ENCODE measurements around the gene SEC14L1.

SEC14L1 gene

DNA sequence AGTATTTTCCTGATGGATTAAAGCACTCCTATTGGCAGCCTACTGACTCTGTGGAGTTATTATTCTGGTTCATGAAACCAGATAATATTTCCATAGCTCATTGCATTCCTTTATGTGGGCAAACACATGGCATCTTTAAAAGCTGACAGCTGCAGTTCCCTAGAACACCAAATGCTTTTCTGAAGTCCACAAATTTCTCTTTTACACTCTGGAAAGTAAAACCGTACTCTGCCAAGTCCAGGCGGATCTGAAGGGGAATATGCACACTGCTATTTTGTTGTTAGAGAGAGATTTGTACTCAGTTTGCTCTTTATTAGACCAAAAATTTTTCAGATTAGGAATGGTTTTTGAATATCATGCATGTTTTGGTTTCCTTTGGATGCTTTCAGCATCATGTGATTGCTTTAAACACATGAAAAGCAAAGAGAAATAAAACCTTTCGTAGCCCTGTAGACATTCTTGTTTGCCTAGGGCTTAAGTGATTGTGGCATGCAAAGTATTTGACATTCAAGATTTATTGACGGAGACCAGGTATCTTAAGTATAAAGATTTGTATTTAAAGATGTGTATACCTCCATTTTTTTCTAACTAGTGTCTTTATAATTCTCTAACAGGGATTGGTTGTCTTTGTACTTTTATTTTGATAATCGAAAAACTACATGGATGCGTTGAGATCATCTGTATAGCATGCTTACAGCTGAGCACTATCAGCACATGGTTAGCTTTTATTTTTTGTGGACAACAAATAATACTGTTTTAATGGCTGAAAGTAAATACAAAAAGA lies 19.5 kb downstream of the SEC14L1 start:
- Histone ChIP-seq H3K27me3 (ENCODE audit: control insufficient read depth, insufficient read depth, low read length) (no peaks in the 10 kb centered on the region), H3K36me3 (ENCODE audit: control insufficient read depth, insufficient read depth, low read length) (peaks cover 2% of the 10 kb centered on the region), H3K4me1 (ENCODE audit: control insufficient read depth, insufficient read depth, low read length) (peaks cover 26% of the 10 kb centered on the region), H3K9me3 (ENCODE audit: control insufficient read depth, insufficient read depth, low read length) (no peaks in the 10 kb centered on the region), H3K4me3 (ENCODE audit: low read depth, low read length) (no peak overlapping the region), H3K9ac (ENCODE audit: low read depth, low read length) (no peak overlapping the region)

DNA sequence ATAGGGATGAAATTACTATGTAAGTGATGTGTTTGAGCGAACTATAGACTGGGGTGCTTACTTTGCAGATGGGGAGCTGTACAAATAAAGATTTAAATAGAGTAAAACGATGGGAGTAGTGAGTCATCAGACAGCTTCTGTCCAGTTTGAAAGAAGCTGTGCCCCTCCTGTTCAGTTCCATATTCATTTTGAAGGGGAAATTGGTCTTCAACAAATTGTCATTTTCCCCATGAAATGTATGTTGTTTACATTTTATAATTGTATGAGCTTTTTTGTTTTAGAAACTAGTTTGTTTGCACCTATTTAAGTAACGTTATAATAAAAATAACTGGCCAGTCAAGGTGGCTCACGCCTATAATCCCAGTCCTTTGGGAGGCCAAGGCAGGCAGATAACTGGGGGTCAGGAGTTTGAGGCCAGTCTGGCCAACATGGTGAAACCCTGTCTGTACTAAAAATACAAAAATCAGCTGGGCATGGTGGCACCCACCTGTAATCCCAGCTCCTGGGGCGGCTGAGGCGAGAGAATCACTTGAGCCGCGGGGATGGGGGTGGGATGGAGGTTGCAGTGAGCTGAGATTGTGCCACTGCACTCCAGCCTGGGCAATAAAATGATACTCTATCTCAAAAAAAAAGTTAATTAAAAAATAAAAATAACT lies 20.2 kb downstream of the SEC14L1 start:
- Histone ChIP-seq H3K4me3 (ENCODE audit: low read depth, low read length) (no peak overlapping the region), H3K4me1 (ENCODE audit: control insufficient read depth, insufficient read depth, low read length) (peaks cover 26% of the 10 kb centered on the region), H3K9me3 (ENCODE audit: control insufficient read depth, insufficient read depth, low read length) (no peaks in the 10 kb centered on the region), H3K9ac (ENCODE audit: low read depth, low read length) (no peak overlapping the region), H3K27me3 (ENCODE audit: control insufficient read depth, insufficient read depth, low read length) (no peaks in the 10 kb centered on the region), H3K36me3 (ENCODE audit: control insufficient read depth, insufficient read depth, low read length) (peaks cover 2% of the 10 kb centered on the region)

DNA sequence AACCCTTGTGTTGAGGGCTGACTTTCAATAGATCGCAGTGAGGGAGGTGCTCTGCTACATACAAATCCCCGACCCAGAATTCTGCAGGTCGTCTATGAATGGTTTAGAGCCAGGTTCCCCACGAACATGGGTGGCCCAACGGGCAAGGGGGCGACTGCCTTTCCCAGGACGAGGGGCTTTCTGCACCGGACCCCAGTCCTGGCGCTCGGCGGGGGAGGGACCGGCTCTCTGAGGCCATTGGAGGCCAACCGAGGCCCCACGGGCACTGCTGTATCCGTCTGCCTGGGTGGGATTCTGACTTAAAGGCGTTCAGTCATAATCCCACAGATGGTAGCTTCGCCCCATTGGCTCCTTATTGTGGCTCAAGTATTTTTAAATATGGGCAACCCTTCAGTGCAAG lies 21.2 kb downstream of the SEC14L1 start:
- peaks cover 26% of the 10 kb centered on the region for H3K4me1 ChIP-seq (ENCODE audit: control insufficient read depth, insufficient read depth, low read length)
- H3K27me3 ChIP-seq (ENCODE audit: control insufficient read depth, insufficient read depth, low read length): no peaks in the 10 kb centered on the region
- H3K36me3 ChIP-seq (ENCODE audit: control insufficient read depth, insufficient read depth, low read length): peaks cover 2% of the 10 kb centered on the region

GRCh38 chr17:77163001-77163400 lies 22.2 kb downstream of the SEC14L1 start:
- no peak overlapping the region for H3K4me3 ChIP-seq (ENCODE audit: low read depth, low read length)
- H3K36me3 ChIP-seq (ENCODE audit: control insufficient read depth, insufficient read depth, low read length): peaks cover 7% of the 10 kb centered on the region
- H3K4me1 ChIP-seq (ENCODE audit: control insufficient read depth, insufficient read depth, low read length): peaks cover 26% of the 10 kb centered on the region
- H3K9me3 ChIP-seq (ENCODE audit: control insufficient read depth, insufficient read depth, low read length): peaks cover 13% of the 10 kb centered on the region
- no peak overlapping the region for H3K9ac ChIP-seq (ENCODE audit: low read depth, low read length)
- H3K27me3 ChIP-seq (ENCODE audit: control insufficient read depth, insufficient read depth, low read length): no peaks in the 10 kb centered on the region

More for the DNA sequence above, 21.2 kb downstream of the SEC14L1 start:
- H3K4me3 ChIP-seq (ENCODE audit: low read depth, low read length): no peak overlapping the region
- peaks cover 3% of the 10 kb centered on the region for H3K9me3 ChIP-seq (ENCODE audit: control insufficient read depth, insufficient read depth, low read length)
- H3K9ac ChIP-seq (ENCODE audit: low read depth, low read length): no peak overlapping the region

DNA sequence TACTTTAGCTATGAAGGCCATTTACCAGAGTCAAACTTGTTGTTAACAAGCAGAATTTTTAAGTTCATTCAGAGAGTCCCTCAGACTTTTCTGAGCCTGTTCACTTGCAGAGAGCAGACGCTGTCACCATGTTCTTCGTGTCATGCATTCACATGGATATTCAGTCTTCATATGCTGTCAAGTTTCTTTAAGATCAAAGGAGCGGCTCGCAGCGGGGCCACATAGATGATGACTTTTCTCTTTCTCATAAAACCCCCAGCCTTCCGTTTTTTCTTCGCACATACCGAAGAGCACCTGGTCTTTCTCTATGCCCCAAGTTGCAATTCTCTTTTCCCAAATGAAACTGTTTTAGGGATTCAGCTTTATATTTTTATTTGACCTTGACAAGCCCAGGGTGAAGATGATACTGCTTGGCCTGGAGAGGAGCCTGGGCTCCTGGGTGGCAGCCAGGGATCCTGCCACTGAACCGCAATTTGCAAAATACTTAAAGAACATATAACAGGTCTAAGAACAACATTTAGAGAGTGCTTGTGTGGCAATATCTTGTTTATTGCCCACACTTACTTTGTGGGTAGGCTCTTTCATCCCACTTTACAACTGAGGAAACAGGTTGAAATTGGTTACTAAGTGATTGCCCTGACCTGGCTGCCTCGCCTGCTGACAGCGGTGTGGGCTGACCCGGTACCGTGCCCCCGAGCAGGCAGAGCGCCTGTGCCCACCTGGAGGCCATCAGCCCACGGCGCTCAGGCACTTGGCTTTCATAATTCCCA lies 22.9 kb downstream of the SEC14L1 start:
- Histone ChIP-seq H3K9me3 (ENCODE audit: control insufficient read depth, insufficient read depth, low read length) (peaks cover 17% of the 10 kb centered on the region), H3K4me1 (ENCODE audit: control insufficient read depth, insufficient read depth, low read length) (peaks cover 26% of the 10 kb centered on the region), H3K4me3 (ENCODE audit: low read depth, low read length) (no peak overlapping the region), H3K27me3 (ENCODE audit: control insufficient read depth, insufficient read depth, low read length) (no peaks in the 10 kb centered on the region), H3K36me3 (ENCODE audit: control insufficient read depth, insufficient read depth, low read length) (peaks cover 8% of the 10 kb centered on the region), H3K9ac (ENCODE audit: low read depth, low read length) (no peak overlapping the region)

DNA sequence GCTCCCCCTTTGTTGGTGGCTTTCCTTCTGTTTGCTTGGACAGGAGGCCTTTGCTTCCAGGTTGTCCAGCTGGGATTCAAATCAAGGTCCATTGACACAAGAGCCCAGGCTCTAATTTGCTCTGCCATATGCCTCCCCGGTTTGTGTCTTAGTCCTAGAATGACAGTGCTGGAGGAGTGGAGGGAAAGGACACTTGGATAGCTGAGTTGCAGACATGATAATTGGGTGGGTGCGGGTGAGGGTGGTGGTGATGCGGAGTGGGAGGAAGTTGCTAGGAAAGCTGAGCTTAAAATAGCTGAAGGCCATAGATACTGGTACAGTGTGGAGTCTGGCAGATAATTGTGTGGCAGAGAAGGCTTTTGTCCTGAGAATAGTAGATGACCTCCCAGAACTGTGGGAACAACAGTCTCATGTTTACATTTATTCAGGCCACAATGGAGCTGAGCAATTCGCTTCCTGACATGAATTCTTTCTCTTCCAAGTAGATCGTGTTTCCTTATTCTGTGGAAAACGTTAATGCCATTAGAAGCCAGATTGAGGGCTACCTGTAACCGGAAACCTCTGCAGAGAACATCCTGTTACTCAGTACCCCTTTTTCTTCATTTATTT lies 23.8 kb downstream of the SEC14L1 start:
- Histone ChIP-seq H3K9me3 (ENCODE audit: control insufficient read depth, insufficient read depth, low read length) (peaks cover 17% of the 10 kb centered on the region), H3K4me3 (ENCODE audit: low read depth, low read length) (no peak overlapping the region), H3K27me3 (ENCODE audit: control insufficient read depth, insufficient read depth, low read length) (no peaks in the 10 kb centered on the region), H3K36me3 (ENCODE audit: control insufficient read depth, insufficient read depth, low read length) (peaks cover 8% of the 10 kb centered on the region), H3K9ac (ENCODE audit: low read depth, low read length) (no peak overlapping the region), H3K4me1 (ENCODE audit: control insufficient read depth, insufficient read depth, low read length) (peaks cover 26% of the 10 kb centered on the region)

- H3K36me3 ChIP-seq (ENCODE audit: control insufficient read depth, insufficient read depth, low read length): peaks cover 8% of the 10 kb centered on the region
- H3K4me1 ChIP-seq (ENCODE audit: control insufficient read depth, insufficient read depth, low read length): peaks cover 19% of the 10 kb centered on the region
- H3K27me3 ChIP-seq (ENCODE audit: control insufficient read depth, insufficient read depth, low read length): no peaks in the 10 kb centered on the region
- H3K9ac ChIP-seq (ENCODE audit: low read depth, low read length): no peak overlapping the region
- H3K9me3 ChIP-seq (ENCODE audit: control insufficient read depth, insufficient read depth, low read length): peaks cover 17% of the 10 kb centered on the region
- no peak overlapping the region for H3K4me3 ChIP-seq (ENCODE audit: low read depth, low read length)
Measured at GRCh38 chr17:77165577-77165976, 24.8 kb downstream of the SEC14L1 start.

DNA sequence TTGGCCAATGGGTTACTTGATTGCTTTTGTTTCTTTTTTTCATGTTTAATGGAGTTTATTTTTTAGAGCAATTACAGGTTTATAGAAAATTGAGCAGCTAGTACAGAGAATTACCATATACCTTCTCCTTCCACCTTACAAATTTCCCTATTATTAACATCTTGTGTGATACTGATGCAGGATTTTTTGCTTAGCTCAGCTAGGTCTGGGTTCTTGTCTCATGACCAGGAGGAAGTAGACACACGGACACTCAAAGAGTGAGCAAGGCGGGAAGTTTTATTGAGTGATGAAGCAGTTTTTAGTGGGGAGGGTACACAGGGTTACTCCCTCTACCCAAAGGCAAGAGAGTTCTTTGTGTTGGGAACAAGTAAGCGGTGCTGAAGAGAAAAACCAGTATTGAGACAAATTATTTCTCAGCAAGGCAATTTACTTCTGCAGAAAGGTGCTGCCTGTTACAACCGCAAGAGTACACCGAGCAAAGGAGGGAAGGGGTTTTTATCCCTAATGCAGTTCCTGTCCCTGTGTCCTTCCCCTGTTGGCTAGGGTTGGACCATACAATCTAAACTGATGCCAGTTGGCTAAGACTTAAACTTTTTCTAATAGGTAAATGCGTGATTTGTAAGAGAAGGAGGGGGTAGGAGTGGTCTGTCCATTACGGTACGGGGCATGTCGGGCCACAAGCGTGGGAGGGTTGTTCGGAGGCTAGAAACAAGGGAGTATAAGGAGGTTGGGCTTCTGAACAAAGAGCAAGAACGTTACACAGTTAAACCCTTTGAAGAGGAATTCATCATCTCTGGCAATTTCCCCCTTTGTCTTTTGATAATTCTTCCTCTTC lies 26.9 kb downstream of the SEC14L1 start:
- H3K4me3 ChIP-seq (ENCODE audit: low read depth, low read length): no peak overlapping the region
- H3K27me3 ChIP-seq (ENCODE audit: control insufficient read depth, insufficient read depth, low read length): no peaks in the 10 kb centered on the region
- H3K4me1 ChIP-seq (ENCODE audit: control insufficient read depth, insufficient read depth, low read length): peaks cover 19% of the 10 kb centered on the region
- H3K36me3 ChIP-seq (ENCODE audit: control insufficient read depth, insufficient read depth, low read length): peaks cover 6% of the 10 kb centered on the region
- no peak overlapping the region for H3K9ac ChIP-seq (ENCODE audit: low read depth, low read length)
- H3K9me3 ChIP-seq (ENCODE audit: control insufficient read depth, insufficient read depth, low read length): peaks cover 17% of the 10 kb centered on the region

DNA sequence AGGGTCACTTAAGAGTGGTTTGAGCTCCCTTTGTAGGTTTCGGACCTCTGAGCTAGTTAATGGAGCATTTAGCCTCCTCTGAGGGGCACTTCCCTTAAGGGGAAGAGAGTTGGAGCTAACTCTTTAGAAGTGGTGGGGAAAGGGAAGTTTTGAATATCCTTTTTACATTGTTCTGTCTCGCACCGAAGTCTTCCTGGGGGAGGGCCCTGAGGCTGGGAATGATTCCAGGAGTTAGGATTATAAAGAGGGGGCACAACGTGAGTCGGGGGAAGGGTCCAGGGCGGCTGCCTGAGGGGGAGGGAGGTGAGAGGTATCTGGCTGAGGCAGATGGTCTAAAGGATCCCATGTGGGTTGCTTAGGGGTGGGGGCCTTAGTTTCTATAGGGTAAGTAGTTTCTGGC lies 32.3 kb downstream of the SEC14L1 start:
- no peaks in the 10 kb centered on the region for H3K4me1 ChIP-seq (ENCODE audit: control insufficient read depth, insufficient read depth, low read length)
- H3K9ac ChIP-seq (ENCODE audit: low read depth, low read length): no peak overlapping the region
- no peaks in the 10 kb centered on the region for H3K27me3 ChIP-seq (ENCODE audit: control insufficient read depth, insufficient read depth, low read length)
- H3K9me3 ChIP-seq (ENCODE audit: control insufficient read depth, insufficient read depth, low read length): peaks cover 19% of the 10 kb centered on the region
- H3K4me3 ChIP-seq (ENCODE audit: low read depth, low read length): no peak overlapping the region
- peaks cover 5% of the 10 kb centered on the region for H3K36me3 ChIP-seq (ENCODE audit: control insufficient read depth, insufficient read depth, low read length)

- Histone ChIP-seq H3K27me3 (ENCODE audit: control insufficient read depth, insufficient read depth, low read length) (no peaks in the 10 kb centered on the region), H3K4me1 (ENCODE audit: control insufficient read depth, insufficient read depth, low read length) (no peaks in the 10 kb centered on the region), H3K9me3 (ENCODE audit: control insufficient read depth, insufficient read depth, low read length) (peaks cover 15% of the 10 kb centered on the region), H3K4me3 (ENCODE audit: low read depth, low read length) (no peak overlapping the region), H3K36me3 (ENCODE audit: control insufficient read depth, insufficient read depth, low read length) (peaks cover 5% of the 10 kb centered on the region), H3K9ac (ENCODE audit: low read depth, low read length) (no peak overlapping the region)
Measured at GRCh38 chr17:77174928-77175661, 34.3 kb downstream of the SEC14L1 start.
